ENCODE data around the gene OVOL2. TPM values are rescaled to one million over a fixed set of nuclear protein-coding genes. Genes with fewer than 3 reads are reported as not detected.
"Not testable (repeated sequence)": the region's sequence is repeated elsewhere in the genome, so short reads cannot be mapped to it uniquely, and the experiment has no call there.

Gene OVOL2
- total and polyA plus RNA-seq, 2 experiments from 2014 or later = 11.2 to 11.5 TPM

DNA sequence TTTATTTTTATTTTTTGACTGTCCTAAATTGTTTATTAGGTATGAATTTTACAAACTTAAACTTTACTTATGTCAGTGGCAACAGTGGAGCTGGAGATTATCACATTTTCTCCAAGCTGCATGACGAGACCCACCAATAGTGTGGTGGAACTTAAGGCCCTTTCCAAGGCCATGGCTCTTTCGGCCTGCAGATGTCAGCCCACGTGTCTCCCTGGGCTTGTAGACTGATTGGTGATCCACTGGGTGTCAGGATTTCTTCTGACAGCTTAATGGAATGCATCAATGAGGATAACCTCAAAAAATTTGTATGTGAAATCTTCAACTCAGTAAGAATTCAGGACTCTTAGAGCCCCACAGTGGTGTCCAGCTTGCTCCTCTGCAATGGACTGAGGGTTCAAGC lies 32.3 kb upstream of the OVOL2 start:
- H3K4me1 ChIP-seq (ENCODE audit: insufficient read depth) = no peaks in the 10 kb centered on the region
- H4K20me1 ChIP-seq (replicated peaks; ENCODE audit: insufficient read depth) = no peaks in the 10 kb centered on the region
- H3K27me3 Mint-ChIP-seq (ENCODE audit: insufficient read depth, low read depth, poor library complexity) = peaks cover 5% of the 10 kb centered on the region
- no peak for ATAC-seq
- no peaks in the 10 kb centered on the region for H3F3A ChIP-seq (replicated peaks; ENCODE audit: low read depth)
- DNase-seq (ENCODE audit: low spot score) = no peak
- H3K27ac Mint-ChIP-seq = no peak overlapping the region
- H3K4me3 ChIP-seq = no peak overlapping the region
- H3K9me3 Mint-ChIP-seq = no peaks in the 10 kb centered on the region
- no peaks in the 10 kb centered on the region for H3K36me3 ChIP-seq (ENCODE audit: insufficient read depth)
- H3K79me2 ChIP-seq (replicated peaks; ENCODE audit: insufficient read depth) = no peaks in the 10 kb centered on the region
- peaks cover 6% of the 10 kb centered on the region; the same call in 2 of the 3 replicates for H3K4me1 Mint-ChIP-seq
- H3K4me3 Mint-ChIP-seq = no peak overlapping the region
- no peak for TF ChIP-seq STAT1 (IDR thresholded peaks at IDR 0.05; ENCODE audit: unreplicated experiment)
- TF ChIP-seq, protein P1, sequence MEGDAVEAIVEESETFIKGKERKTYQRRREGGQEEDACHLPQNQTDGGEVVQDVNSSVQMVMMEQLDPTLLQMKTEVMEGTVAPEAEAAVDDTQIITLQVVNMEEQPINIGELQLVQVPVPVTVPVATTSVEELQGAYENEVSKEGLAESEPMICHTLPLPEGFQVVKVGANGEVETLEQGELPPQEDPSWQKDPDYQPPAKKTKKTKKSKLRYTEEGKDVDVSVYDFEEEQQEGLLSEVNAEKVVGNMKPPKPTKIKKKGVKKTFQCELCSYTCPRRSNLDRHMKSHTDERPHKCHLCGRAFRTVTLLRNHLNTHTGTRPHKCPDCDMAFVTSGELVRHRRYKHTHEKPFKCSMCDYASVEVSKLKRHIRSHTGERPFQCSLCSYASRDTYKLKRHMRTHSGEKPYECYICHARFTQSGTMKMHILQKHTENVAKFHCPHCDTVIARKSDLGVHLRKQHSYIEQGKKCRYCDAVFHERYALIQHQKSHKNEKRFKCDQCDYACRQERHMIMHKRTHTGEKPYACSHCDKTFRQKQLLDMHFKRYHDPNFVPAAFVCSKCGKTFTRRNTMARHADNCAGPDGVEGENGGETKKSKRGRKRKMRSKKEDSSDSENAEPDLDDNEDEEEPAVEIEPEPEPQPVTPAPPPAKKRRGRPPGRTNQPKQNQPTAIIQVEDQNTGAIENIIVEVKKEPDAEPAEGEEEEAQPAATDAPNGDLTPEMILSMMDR (conservative IDR thresholded peaks at IDR 0.05; ENCODE audit: low read depth in 2 of 2) = peak in 1 of 2 experiments; percentile 23; a peak in 2 of 4 replicates
- H2AFZ ChIP-seq = no peak overlapping the region
- H3K27ac ChIP-seq (ENCODE audit: low read depth) = no peak overlapping the region
- H3K36me3 Mint-ChIP-seq (ENCODE audit: low read depth) = no peaks in the 10 kb centered on the region
- H3K27me3 ChIP-seq (ENCODE audit: insufficient read depth) = no peaks in the 10 kb centered on the region
- H3K4me2 ChIP-seq = no peak overlapping the region
- no peaks in the 10 kb centered on the region for H3K9me2 ChIP-seq (ENCODE audit: insufficient read depth)

DNA sequence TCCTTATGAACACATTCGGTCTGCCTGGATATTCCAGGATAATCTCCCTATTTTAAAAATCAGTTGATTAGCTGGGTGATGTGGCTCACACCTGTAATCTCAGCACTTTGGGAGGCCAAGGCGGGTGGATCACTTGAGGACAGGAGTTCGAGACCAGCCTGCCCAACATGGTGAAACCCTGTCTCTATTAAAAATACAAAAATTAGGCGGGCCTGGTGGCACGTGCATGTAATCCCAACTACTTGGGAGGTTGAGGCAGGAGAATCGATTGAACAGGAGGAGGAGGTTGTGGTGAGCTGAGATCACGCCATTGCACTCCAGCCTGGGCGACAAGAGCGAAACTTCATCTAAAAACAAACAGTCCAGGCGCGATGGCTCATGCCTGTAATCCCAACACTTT lies 31.1 kb upstream of the OVOL2 start:
- not testable (repeated sequence) for H3K9me3 Mint-ChIP-seq; H2AFZ ChIP-seq; H3K36me3 Mint-ChIP-seq (ENCODE audit: low read depth); H3K4me3 Mint-ChIP-seq; DNase-seq (ENCODE audit: low spot score); H3K27me3 Mint-ChIP-seq (ENCODE audit: insufficient read depth, low read depth, poor library complexity); H4K20me1 ChIP-seq (replicated peaks; ENCODE audit: insufficient read depth); H3K4me1 ChIP-seq (ENCODE audit: insufficient read depth); H3K9me2 ChIP-seq (ENCODE audit: insufficient read depth); H3K36me3 ChIP-seq (ENCODE audit: insufficient read depth); H3F3A ChIP-seq (replicated peaks; ENCODE audit: low read depth); H3K27ac ChIP-seq (ENCODE audit: low read depth); ATAC-seq; H3K4me1 Mint-ChIP-seq; H3K27ac Mint-ChIP-seq; H3K27me3 ChIP-seq (ENCODE audit: insufficient read depth); H3K79me2 ChIP-seq (replicated peaks; ENCODE audit: insufficient read depth); H3K4me2 ChIP-seq; H3K4me3 ChIP-seq

DNA sequence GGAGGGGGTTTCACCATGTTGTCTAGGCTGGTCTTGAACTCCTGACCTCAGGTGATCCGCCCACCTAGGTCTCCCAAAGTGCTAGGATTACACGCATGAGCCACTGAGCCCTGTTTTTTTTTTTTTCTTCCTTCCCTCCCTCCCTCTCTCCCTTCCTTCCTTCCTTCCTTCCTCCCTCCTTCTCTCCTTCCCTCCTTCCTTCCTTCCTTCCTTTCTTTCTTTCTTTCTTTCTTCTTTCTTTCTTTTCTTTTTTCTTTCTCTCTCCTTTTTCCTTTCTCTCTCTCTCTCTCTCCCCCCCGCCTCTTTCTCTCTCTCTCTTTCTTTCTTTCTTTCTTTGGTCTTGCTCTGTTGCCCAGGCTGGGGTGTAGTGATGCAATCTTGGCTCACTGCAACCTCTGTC lies 30.6 kb upstream of the OVOL2 start:
- not testable (repeated sequence) for H3K4me3 Mint-ChIP-seq; H3K4me2 ChIP-seq; H3F3A ChIP-seq (replicated peaks; ENCODE audit: low read depth); H3K36me3 ChIP-seq (ENCODE audit: insufficient read depth); H3K4me1 Mint-ChIP-seq; DNase-seq (ENCODE audit: low spot score); H4K20me1 ChIP-seq (replicated peaks; ENCODE audit: insufficient read depth); H3K9me2 ChIP-seq (ENCODE audit: insufficient read depth); ATAC-seq; H3K9me3 Mint-ChIP-seq; H3K36me3 Mint-ChIP-seq (ENCODE audit: low read depth); H3K4me1 ChIP-seq (ENCODE audit: insufficient read depth); H3K27me3 ChIP-seq (ENCODE audit: insufficient read depth); H3K27ac Mint-ChIP-seq; H3K27me3 Mint-ChIP-seq (ENCODE audit: insufficient read depth, low read depth, poor library complexity); H3K79me2 ChIP-seq (replicated peaks; ENCODE audit: insufficient read depth); H2AFZ ChIP-seq; H3K27ac ChIP-seq (ENCODE audit: low read depth); H3K4me3 ChIP-seq

DNA sequence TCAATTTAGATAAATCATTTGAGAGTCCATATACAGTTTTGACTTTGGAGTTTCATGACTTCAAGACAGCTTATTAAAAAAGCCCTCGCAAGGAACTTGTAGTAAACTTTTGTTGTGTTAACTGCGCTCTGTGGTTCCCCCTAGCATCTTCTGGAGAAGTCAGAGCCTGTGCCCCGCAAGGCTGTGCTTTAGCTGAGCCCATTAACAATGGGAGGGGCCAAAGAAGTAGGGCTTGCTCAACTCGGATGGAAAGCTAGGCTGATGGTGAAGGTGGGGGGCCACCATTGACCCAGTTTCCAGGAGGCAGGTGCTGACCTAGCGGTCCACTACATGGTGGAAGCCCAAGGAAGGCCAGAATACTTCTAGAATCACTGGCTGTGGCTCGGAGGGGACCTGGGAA lies 29.3 kb upstream of the OVOL2 start:
- Mint-ChIP-seq H3K4me1 (peaks cover 6% of the 10 kb centered on the region; the same call in 2 of the 3 replicates), H3K27ac (no peak overlapping the region), H3K4me3 (no peak overlapping the region), H3K9me3 (no peaks in the 10 kb centered on the region), H3K36me3 (ENCODE audit: low read depth) (no peaks in the 10 kb centered on the region), H3K27me3 (ENCODE audit: insufficient read depth, low read depth, poor library complexity) (peaks cover 3% of the 10 kb centered on the region)
- no peaks in the 10 kb centered on the region for H3K4me1 ChIP-seq (ENCODE audit: insufficient read depth)
- ATAC-seq (peak; percentile 86), DNase-seq (ENCODE audit: low spot score) (peak; percentile 59)
- H3K27me3 ChIP-seq (ENCODE audit: insufficient read depth) = no peaks in the 10 kb centered on the region
- no peak overlapping the region for H3K27ac ChIP-seq (ENCODE audit: low read depth)
- peaks cover 4% of the 10 kb centered on the region; the same call in 1 of the 2 replicates for H3K9me2 ChIP-seq (ENCODE audit: insufficient read depth)
- H3K4me2 ChIP-seq = no peak overlapping the region
- peak overlapping the region; percentile 0; the same call in 1 of the 2 replicates for H2AFZ ChIP-seq
- H3F3A ChIP-seq (replicated peaks; ENCODE audit: low read depth) = no peaks in the 10 kb centered on the region
- no peaks in the 10 kb centered on the region for H3K79me2 ChIP-seq (replicated peaks; ENCODE audit: insufficient read depth)
- H3K4me3 ChIP-seq = no peak overlapping the region
- no peaks in the 10 kb centered on the region for H4K20me1 ChIP-seq (replicated peaks; ENCODE audit: insufficient read depth)
- H3K36me3 ChIP-seq (ENCODE audit: insufficient read depth) = no peaks in the 10 kb centered on the region
- no peak for TF ChIP-seq STAT1 (IDR thresholded peaks at IDR 0.05; ENCODE audit: unreplicated experiment)
- TF ChIP-seq, protein P2, sequence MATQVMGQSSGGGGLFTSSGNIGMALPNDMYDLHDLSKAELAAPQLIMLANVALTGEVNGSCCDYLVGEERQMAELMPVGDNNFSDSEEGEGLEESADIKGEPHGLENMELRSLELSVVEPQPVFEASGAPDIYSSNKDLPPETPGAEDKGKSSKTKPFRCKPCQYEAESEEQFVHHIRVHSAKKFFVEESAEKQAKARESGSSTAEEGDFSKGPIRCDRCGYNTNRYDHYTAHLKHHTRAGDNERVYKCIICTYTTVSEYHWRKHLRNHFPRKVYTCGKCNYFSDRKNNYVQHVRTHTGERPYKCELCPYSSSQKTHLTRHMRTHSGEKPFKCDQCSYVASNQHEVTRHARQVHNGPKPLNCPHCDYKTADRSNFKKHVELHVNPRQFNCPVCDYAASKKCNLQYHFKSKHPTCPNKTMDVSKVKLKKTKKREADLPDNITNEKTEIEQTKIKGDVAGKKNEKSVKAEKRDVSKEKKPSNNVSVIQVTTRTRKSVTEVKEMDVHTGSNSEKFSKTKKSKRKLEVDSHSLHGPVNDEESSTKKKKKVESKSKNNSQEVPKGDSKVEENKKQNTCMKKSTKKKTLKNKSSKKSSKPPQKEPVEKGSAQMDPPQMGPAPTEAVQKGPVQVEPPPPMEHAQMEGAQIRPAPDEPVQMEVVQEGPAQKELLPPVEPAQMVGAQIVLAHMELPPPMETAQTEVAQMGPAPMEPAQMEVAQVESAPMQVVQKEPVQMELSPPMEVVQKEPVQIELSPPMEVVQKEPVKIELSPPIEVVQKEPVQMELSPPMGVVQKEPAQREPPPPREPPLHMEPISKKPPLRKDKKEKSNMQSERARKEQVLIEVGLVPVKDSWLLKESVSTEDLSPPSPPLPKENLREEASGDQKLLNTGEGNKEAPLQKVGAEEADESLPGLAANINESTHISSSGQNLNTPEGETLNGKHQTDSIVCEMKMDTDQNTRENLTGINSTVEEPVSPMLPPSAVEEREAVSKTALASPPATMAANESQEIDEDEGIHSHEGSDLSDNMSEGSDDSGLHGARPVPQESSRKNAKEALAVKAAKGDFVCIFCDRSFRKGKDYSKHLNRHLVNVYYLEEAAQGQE (IDR thresholded peaks at IDR 0.05; ENCODE audit: unreplicated experiment) = no peak
